Limb (tissue), 2 donors: ENCODE data around the gene MVP.

Experiments
- DNase-seq, 2 donors: peaks; one replicate each; pipeline ENCODE4 v3.0.0-alpha.2; 2016; ENCODE audit errors: extremely low spot score in 2 of 2

The MVP gene

DNA sequence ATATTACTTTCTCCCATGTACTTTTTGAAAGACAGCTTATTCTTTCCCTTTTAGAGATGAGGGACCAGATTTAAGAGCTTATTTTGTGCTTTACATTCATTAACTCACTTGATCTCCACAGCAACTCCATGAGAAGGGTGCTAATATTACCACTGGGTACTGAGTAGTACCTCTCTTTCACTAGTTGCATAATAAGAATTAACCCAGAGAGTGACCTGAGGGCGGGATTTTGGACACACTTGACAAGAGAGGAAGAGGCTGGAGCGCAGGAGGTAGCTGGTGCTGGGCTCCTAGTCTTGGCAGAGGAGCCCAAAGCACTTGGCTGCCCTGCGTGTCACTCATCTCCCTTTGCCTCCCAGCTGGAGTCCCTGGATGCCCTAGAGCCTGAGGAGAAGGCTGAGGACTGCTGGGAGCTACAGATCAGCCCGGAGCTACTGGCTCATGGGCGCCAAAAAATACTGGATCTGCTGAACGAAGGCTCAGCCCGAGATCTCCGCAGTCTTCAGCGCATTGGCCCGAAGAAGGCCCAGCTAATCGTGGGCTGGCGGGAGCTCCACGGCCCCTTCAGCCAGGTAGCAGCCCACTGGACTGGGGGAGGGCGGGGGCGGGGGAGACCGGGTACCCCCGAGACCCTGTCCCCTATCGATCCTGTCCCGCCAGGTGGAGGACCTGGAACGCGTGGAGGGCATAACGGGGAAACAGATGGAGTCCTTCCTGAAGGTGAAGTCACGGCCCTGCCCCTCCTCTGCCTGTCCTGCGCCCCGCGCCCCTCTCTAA lies 15.6 kb upstream of the MVP start:
- no peak for DNase-seq

DNA sequence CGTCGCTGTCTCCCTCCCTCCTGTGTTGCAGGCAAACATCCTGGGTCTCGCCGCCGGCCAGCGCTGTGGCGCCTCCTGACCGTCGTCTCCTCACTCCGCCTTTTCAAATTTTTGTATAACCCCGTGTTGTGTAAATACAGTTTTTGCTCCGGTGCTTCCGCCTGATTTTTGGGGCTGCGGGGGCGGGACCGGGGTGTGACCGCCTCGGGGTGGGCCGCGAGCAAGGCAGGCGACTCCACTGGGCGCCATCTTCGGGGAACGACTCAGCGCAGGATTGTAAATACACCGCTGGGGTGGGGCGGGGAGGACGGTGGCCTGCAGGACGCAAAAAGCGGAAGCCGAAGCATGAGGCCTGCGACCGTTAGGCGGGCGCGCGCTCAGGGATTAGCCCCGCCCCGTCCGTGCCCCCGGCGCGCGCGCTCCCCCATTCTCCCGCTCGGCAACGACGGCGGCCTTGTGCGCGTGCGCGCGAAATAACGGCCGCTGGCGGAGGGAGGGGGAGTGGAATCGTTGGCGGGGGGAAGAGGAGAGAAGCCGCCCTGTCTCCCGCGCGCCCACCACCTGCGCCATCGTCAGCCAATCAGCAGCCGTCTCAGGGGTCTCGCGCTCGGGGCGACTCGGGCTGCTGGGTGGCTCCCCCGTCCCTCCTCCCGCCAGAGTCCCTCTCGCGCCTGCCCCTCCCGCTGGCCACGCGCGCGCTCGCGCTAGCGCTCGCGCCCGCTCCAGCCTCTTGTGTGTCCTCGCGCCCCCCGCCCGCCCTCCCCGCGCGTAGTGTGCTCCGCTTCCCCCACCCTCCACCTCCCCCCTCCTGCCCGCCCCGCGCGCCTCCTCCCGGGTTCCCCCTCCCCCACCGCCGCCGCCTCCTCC lies 14.8 kb upstream of the MVP start:
- peak; percentile 96 to 99 for DNase-seq

DNA sequence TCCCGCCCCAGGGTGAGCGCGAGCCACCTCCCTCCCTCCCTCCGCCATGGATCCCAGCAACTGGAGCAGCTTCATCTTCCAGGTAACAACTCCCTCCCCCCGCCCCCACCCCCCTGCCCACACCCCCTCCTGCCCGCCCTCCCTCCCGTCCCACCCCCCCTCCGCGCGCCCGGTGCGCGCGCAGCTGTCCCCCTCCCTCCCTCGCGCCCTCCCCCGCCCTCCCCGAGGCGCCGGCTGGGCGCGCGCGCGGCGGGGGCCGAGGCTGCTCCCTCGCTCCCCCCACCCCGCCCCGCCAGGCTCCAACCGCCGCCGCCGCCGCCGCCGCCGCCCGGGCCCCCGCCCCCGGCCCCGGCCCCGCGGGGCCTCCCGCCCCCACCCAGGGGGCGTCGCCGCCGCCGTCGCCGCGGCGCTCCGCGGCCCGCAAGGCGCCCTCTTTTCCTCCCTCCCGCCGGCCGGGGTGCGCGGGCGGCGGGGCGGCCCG lies 14.1 kb upstream of the MVP start, which contains the start of gene MAZ:
Gene MAZ, plus strand, starts transcription at position 431 of the 481 bp plus-strand sequence. CDS start 173 bp downstream, outside the sequence.
- no peak for DNase-seq

DNA sequence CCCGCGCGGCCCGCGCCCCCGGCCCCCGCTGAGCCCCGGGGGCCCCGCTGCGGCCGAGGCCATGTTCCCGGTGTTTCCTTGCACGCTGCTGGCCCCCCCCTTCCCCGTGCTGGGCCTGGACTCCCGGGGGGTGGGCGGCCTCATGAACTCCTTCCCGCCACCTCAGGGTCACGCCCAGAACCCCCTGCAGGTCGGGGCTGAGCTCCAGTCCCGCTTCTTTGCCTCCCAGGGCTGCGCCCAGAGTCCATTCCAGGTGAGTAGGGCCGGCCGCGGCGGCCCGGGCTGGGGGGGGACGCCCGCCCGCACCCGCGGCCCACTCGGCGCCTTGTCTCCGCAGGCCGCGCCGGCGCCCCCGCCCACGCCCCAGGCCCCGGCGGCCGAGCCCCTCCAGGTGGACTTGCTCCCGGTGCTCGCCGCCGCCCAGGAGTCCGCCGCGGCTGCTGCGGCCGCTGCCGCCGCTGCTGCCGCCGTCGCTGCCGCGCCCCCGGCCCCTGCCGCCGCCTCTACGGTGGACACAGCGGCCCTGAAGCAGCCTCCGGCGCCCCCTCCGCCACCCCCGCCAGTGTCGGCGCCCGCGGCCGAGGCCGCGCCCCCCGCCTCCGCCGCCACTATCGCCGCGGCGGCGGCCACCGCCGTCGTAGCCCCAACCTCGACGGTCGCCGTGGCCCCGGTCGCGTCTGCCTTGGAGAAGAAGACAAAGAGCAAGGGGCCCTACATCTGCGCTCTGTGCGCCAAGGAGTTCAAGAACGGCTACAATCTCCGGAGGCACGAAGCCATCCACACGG lies 13.4 kb upstream of the MVP start:
- DNase-seq: peak in 1 of 2 donors; percentile 81

DNA sequence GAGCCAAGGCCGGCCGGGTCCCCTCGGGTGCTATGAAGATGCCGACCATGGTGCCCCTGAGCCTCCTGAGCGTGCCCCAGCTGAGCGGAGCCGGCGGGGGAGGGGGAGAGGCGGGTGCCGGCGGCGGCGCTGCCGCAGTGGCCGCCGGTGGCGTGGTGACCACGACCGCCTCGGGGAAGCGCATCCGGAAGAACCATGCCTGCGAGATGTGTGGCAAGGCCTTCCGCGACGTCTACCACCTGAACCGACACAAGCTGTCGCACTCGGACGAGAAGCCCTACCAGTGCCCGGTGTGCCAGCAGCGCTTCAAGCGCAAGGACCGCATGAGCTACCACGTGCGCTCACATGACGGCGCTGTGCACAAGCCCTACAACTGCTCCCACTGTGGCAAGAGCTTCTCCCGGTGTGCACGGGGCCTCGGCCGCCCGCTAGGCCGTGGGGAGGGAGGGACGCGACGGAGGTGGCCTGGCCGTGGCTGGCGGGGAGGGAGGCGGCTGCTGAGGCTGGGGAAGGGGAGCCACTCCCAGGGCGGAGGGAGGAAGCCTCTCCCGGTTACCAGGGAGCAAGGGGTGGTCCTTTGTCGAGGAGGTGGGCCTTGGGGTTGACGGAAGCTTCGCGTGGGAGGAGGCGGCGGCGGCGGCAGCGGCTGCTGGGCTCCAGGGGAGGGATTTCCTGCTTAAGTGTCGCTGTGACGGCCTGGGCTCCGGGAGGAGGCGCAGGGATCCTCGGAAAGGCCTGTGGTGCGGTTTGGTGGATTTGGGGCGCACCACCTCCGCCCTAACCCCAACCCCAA lies 12.6 kb upstream of the MVP start:
- peak; percentile 79 to 86 for DNase-seq

DNA sequence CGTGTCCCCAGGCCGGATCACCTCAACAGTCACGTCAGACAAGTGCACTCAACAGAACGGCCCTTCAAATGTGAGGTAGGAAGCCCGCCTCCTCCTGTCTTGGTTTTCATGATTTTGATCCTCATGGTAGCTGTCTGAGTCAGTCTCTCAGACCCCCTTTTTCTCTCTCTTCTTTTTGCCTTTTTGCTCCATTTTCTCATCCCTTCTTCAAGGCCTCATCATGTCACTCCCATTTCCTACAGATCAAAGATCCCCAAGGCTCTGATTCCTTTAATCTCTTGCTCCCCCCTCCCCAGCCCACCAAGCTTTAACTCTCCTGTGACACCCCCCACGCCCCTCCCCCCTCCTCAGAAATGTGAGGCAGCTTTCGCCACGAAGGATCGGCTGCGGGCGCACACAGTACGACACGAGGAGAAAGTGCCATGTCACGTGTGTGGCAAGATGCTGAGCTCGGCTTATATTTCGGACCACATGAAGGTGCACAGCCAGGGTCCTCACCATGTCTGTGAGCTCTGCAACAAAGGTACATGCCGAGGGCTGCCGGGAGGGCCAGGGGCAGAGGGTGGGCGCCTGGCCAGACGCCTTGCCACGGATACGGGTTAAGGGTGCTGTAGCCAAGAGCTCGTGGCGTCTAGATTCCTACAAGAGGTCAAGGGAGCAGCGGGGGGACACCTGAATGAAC lies 11.9 kb upstream of the MVP start:
- no peak for DNase-seq

DNA sequence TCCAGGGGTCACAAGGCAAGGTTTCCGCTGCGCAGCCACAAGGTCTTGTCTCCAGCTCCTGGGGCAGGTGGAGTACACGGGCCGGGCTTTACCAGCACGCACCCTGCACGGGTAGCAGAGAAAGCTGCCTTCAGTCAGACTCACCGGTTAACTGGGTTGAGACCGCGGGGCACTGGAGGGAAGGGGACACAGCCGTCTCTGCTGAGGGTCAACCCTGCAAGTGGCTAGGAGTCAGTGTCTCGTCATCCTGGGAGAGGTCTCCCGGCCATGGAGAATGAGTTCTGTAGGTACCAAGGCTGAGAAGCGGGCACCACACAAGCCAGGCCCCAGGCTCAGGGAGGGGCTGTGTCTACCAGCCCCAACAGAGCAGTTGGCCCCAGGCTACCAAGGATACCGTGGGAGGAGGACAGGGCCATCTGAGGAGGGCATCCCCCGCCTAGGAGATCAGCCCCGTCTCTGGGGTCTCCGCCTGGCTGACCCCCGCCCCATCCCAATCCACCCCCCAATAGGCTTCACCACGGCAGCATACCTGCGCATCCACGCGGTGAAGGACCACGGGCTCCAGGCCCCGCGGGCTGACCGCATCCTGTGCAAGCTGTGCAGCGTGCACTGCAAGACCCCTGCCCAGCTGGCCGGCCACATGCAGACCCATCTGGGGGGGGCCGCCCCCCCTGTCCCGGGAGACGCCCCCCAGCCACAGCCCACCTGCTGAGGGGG lies 11.1 kb upstream of the MVP start:
- DNase-seq: no peak

DNA sequence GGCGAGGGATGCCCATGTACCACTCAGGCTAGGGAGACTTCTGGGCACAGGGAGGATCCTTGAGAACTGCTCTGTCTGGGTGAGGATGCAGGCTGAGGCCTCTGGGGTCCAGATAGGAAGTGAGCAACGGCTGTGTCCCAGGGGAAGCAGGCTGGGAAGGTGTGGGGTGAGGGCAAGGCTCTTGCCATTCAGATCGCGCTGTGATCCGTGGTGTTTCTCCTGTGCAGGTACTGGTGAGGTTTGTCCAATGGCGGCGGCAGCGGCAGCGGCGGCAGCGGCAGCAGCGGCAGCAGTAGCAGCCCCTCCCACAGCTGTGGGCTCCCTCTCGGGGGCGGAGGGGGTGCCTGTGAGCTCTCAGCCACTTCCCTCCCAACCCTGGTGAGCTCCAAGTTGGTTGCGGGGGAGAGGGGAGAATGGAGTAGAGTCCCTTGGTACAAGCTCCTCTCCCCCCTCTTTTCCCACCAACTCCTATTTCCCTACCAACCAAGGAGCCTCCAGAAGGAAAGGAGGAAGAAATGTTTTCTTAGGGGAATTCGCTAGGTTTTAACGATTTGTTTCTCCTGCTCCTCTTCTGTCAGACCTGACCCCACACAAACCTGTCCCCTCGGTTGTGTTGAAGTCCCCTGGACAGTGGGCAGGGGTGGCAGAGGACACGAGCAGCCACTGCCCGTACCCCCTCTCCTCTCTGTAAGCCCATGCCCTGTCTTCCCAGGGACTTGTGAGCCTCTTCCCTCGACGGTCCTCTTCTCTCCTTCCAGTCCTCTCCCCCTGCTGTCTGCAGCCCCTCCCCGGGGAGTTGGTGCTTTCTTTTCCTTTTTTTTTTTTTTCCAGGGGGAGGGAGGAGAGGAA lies 10.2 kb upstream of the MVP start:
- DNase-seq: peak in 1 of 2 donors; percentile 51

DNA sequence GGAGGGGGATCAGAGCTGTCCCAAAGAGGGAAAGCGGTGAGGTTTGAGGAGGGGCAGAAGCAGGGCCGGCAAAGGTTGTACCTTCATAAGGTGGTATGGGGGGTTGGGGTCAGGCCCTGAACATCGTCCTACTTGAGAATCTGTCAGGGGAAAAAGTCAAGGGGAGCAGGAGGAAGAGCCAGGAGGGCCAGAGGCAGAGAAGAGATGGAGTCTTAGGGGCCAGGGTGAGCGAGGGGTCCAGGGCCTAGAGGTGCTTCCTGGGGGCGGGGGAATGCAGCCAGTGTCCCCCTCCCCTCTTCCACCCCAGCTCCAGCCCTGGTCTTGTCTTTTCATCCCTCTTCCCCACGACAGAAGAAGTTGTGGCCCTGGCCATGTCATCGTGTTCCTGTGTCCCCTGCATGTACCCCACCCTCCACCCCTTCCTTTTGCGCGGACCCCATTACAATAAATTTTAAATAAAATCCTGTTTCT lies 9.5 kb upstream of the MVP start:
- no peak for DNase-seq

DNA sequence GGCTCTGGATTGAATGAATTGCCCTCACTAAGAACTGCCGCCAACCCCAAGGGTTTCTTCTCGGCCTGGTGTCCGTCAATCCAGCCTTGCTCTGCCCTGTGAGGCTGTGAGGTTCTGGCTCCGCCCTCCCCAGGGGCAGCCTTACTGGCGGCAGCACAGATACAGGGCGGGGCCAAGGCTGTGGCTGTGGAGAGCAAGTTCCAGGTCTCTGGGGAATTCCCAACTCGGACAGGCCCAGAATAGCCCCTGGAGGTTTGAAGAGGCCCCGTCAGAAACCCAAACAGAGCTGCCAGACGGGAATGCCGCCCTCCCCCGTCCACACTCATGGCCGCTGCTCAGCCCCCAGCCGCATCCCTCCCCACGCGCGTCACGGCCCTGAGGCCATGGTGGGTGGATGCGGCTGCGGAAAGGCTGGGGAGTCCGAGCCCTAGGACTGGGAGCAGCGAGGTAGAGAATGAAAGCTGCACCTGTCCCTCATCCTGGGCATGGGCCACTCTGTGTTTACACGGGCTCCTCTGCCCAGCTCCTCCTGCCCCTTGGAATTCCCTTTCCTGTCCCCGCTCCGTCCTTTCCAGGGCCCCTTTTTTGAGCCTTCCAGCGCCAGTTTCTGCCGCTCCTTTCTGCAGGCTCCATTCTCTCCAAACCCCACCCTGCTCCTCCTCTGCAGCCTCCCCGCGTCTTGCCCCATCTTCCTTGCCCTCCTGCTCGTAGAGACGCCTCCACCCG lies 8.9 kb upstream of the MVP start:
- peak; percentile 87 to 89 for DNase-seq

DNA sequence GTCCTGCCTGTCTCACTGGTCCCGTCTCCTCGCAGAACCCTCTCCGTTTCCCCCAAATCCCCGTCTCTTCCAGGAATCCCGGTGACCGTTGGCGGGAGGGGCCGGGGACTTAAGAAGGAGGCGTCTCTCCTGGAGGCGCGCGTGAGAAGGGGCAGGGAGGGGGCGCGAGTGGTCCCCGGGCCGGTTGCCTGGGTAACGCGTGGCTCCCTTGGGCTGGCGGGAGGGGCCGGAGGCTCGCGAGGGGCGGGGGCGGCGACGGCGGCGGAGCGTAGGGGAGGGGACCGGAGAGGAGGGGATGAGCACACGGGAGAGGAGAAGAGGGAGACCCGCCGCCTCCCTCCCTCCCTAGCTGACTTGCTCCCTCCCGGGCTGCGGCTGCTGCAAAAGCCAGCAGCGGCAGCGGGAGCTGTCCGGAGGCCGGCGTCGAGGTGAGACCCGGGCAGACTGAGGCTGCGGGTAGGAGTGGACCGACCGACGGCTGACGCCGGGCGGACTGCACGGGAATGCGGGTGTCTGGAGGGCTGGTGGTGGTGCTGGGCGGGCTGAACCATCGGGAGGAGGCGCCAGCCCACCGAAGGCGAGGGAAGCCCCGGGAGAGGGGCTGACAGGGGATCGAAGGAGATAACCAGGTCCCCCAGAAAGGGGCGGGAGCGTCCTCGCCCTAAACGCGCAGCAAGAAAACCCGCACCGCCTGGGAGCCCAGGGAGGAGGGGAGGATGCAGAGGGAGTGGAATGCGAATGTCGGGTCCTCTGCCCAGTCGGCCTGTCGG lies 8.2 kb upstream of the MVP start, which contains the start of gene PRRT2:
Gene PRRT2, plus strand, starts transcription at position 298 of the 770 bp plus-strand sequence. CDS start 862 bp downstream, outside the sequence.
- DNase-seq: peak; percentile 69 to 93

DNA sequence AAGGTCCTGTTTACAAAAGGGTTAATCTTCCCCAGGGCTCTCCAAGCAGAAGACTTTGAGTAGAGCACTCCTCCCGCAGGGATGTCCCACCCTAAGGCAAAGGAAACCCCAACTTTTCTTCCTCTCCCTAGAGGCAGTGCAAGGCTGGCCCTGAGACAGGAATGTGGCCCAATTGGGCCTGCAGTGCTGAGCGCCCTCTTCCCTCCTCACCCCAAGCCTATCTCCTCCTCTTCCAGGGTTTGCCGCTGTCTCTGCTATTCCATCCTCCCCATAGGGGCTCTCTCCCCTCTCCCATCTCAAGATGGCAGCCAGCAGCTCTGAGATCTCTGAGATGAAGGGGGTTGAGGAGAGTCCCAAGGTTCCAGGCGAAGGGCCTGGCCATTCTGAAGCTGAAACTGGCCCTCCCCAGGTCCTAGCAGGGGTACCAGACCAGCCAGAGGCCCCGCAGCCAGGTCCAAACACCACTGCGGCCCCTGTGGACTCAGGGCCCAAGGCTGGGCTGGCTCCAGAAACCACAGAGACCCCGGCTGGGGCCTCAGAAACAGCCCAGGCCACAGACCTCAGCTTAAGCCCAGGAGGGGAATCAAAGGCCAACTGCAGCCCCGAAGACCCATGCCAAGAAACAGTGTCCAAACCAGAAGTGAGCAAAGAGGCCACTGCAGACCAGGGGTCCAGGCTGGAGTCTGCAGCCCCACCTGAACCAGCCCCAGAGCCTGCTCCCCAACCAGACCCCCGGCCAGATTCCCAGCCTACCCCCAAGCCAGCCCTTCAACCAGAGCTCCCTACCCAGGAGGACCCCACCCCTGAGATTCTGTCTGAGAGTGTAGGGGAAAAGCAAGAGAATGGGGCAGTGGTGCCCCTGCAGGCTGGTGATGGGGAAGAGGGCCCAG lies 7.3 kb upstream of the MVP start:
- DNase-seq: no peak

DNA sequence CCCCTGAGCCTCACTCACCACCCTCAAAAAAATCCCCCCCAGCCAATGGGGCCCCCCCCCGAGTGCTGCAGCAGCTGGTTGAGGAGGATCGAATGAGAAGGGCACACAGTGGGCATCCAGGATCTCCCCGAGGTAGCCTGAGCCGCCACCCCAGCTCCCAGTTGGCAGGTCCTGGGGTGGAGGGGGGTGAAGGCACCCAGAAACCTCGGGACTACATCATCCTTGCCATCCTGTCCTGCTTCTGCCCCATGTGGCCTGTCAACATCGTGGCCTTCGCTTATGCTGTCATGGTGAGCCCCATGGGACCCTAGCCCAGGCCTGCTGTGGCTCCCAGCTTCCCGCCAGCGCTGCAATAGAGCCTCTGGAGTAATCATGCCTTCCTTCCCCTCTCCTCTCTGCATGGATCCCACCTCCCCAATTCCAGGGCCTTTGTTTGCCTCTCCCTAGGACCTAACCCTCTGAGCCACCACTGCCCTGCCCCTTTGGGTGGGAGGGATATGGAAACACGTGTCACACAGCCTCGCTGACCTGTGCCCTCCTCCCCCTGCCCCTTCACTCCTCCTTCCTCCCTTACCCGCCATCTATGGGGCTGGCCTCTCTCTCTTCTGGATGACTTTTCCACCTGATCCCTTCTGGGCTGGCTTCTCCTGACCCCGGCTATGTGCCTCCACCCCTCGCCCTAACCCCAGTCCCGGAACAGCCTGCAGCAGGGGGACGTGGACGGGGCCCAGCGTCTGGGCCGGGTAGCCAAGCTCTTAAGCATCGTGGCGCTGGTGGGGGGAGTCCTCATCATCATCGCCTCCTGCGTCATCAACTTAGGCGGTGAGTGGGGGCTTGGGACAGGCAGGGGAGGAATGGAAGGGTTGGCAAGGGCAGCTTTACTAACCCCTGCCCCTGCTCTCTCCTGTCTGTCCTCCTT lies 6.4 kb upstream of the MVP start:
- DNase-seq: no peak

DNA sequence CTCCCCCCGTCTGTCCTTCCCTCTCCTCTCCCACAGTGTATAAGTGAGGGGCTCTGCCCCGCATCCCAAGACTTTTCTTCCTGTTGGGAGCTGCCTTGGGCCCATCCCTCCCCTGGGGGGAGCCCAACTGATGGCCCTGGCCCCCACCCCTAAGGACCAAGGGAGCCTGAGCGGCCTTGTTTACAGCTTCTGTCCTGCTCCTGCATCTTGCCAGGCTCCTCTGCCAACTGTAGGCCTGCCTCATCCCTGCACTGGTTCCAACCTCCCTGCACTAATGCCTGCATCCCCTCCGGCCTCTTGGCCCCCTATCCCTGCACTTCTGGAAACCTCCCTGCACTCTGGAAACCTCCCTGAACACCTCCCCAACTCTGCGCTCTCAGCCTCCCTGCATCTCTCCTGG lies 5.7 kb upstream of the MVP start:
- no peak for DNase-seq
